WTC11 (cell line): ENCODE data around the gene PIK3IP1. TPM values are rescaled to one million over a fixed set of nuclear protein-coding genes. Genes with fewer than 3 reads are reported as not detected.

Source experiments
- ATAC-seq: fragments of 200-7000 bp; cut with Tn5 transposase; 2 replicates; pipeline ENCODE4 v1.10.0; 2021; ENCODE audit warnings: mild to moderate bottlenecking, moderate library complexity
- CTCF ChIA-PET: fragments of 300-600 bp; sonication (Branson Sonifier 250); formaldehyde crosslinking; loops from one replicate; lab custom pipeline; 2021; ENCODE audit warnings: antibody characterized with exemption; lab: Charles Lee
- POLR2A ChIA-PET: fragments of 350-600 bp; sonication (Branson Sonifier 250); formaldehyde crosslinking; loops from one replicate; lab custom pipeline; 2021; ENCODE audit warnings: antibody characterized with exemption; lab: Charles Lee
- DNase-seq: peaks from one replicate; pipeline ENCODE4 v3.0.0; 2021; ENCODE audit warnings: low spot score
- H3K27ac Mint-ChIP-seq: 2 replicates; pipeline ENCODE4 v1.8.0; 2021; ENCODE audit warnings: mixed read lengths
- H3K27me3 Mint-ChIP-seq: 2 replicates; pipeline ENCODE4 v1.8.0; 2021; ENCODE audit warnings: low read depth, mild to moderate bottlenecking, moderate library complexity, mixed read lengths
- H3K36me3 Mint-ChIP-seq: 2 replicates; pipeline ENCODE4 v1.8.0; 2021; ENCODE audit warnings: mixed read lengths
- H3K4me1 Mint-ChIP-seq: 2 replicates; pipeline ENCODE4 v1.8.0; 2022; ENCODE audit warnings: mixed read lengths
- H3K4me3 Mint-ChIP-seq: 2 replicates; pipeline ENCODE4 v1.8.0; 2021; ENCODE audit warnings: mild to moderate bottlenecking, moderate library complexity, mixed read lengths
- H3K9me3 Mint-ChIP-seq: 2 replicates; pipeline ENCODE4 v1.8.0; 2021; ENCODE audit warnings: mixed read lengths
- EMX1 ChIP-seq: fragments of 250-450 bp; sonication (Bioruptor Pico); IDR thresholded peaks from 2 replicates; pipeline ENCODE4 v1.8.0; 2021; ENCODE audit warnings: mild to moderate bottlenecking
- ESRRA ChIP-seq: sonication (generic); formaldehyde crosslinking; IDR thresholded peaks from 2 replicates; pipeline ENCODE4 v1.8.1; 2022; ENCODE audit warnings: mild to moderate bottlenecking, missing genetic modification reagents, borderline replicate concordance
- ETV6 ChIP-seq: sonication (generic); formaldehyde crosslinking; IDR thresholded peaks from 2 replicates; pipeline ENCODE4 v1.8.1; 2022; ENCODE audit warnings: mild to moderate bottlenecking, missing genetic modification reagents
- FOXJ3 ChIP-seq: sonication (generic); formaldehyde crosslinking; IDR thresholded peaks from 2 replicates; pipeline ENCODE4 v1.9.0; 2021; ENCODE audit warnings: missing genetic modification reagents, mild to moderate bottlenecking, borderline replicate concordance
- FOXP1 ChIP-seq: sonication (generic); formaldehyde crosslinking; IDR thresholded peaks from 2 replicates; pipeline ENCODE4 v1.8.0; 2022; ENCODE audit warnings: missing genetic modification reagents, mild to moderate bottlenecking, moderate library complexity, borderline replicate concordance
- NR1H2 ChIP-seq: sonication (generic); formaldehyde crosslinking; IDR thresholded peaks from 2 replicates; pipeline ENCODE4 v1.9.0; 2021; ENCODE audit warnings: mild to moderate bottlenecking, moderate library complexity, missing genetic modification reagents
- RORB ChIP-seq: fragments of 250-450 bp; sonication (Bioruptor Pico); IDR thresholded peaks from 2 replicates; pipeline ENCODE4 v1.9.0; 2021; ENCODE audit warnings: mild to moderate bottlenecking
- SMAD3 ChIP-seq: sonication (generic); formaldehyde crosslinking; IDR thresholded peaks from 2 replicates; pipeline ENCODE4 v1.8.0; 2022; ENCODE audit warnings: missing genetic modification reagents, mild to moderate bottlenecking, borderline replicate concordance
- SMAD4 ChIP-seq: sonication (generic); formaldehyde crosslinking; IDR thresholded peaks from 2 replicates; pipeline ENCODE4 v1.8.0; 2022; ENCODE audit warnings: mild to moderate bottlenecking, missing genetic modification reagents
- TEAD4 ChIP-seq: sonication (generic); formaldehyde crosslinking; IDR thresholded peaks from 2 replicates; pipeline ENCODE4 v1.8.0; 2022; ENCODE audit warnings: mild to moderate bottlenecking, missing genetic modification reagents
- ZNF121 ChIP-seq: sonication (generic); formaldehyde crosslinking; IDR thresholded peaks from 2 replicates; pipeline ENCODE4 v1.8.0; 2023; ENCODE audit warnings: missing genetic modification reagents
- ZNF138 ChIP-seq: sonication (generic); formaldehyde crosslinking; conservative IDR thresholded peaks from 2 replicates; pipeline ENCODE4 v1.8.1; 2022; ENCODE audit warnings: mild to moderate bottlenecking, moderate library complexity, missing genetic modification reagents
- ZNF416 ChIP-seq: fragments of 250-450 bp; sonication (Bioruptor Pico); IDR thresholded peaks from 2 replicates; pipeline ENCODE4 v1.9.0; 2021; ENCODE audit warnings: mild to moderate bottlenecking, inconsistent platforms
- total RNA-seq: library from RNA; stranded (reverse); gene quantifications from 3 replicates; pipeline ENCODE4 v1.2.3, GENCODE V29; 2021
- TF ChIP-seq, protein P1 (sequence below): sonication (generic); formaldehyde crosslinking; IDR thresholded peaks from 2 replicates; pipeline ENCODE4 v1.8.0; 2022; ENCODE audit warnings: mild to moderate bottlenecking, missing genetic modification reagents
- TF ChIP-seq, protein P2 (sequence below): sonication (generic); formaldehyde crosslinking; IDR thresholded peaks from 2 replicates; pipeline ENCODE4 v1.8.1; 2022; ENCODE audit warnings: low read depth, mild to moderate bottlenecking, moderate library complexity, missing genetic modification reagents, borderline replicate concordance
- TF ChIP-seq, protein P3 (sequence below): sonication (generic); formaldehyde crosslinking; IDR thresholded peaks from 2 replicates; pipeline ENCODE4 v1.8.0; 2022; ENCODE audit warnings: mild to moderate bottlenecking, missing genetic modification reagents

Gene PIK3IP1
- total RNA-seq, 1 experiment from 2014 or later = 2.0 TPM

DNA sequence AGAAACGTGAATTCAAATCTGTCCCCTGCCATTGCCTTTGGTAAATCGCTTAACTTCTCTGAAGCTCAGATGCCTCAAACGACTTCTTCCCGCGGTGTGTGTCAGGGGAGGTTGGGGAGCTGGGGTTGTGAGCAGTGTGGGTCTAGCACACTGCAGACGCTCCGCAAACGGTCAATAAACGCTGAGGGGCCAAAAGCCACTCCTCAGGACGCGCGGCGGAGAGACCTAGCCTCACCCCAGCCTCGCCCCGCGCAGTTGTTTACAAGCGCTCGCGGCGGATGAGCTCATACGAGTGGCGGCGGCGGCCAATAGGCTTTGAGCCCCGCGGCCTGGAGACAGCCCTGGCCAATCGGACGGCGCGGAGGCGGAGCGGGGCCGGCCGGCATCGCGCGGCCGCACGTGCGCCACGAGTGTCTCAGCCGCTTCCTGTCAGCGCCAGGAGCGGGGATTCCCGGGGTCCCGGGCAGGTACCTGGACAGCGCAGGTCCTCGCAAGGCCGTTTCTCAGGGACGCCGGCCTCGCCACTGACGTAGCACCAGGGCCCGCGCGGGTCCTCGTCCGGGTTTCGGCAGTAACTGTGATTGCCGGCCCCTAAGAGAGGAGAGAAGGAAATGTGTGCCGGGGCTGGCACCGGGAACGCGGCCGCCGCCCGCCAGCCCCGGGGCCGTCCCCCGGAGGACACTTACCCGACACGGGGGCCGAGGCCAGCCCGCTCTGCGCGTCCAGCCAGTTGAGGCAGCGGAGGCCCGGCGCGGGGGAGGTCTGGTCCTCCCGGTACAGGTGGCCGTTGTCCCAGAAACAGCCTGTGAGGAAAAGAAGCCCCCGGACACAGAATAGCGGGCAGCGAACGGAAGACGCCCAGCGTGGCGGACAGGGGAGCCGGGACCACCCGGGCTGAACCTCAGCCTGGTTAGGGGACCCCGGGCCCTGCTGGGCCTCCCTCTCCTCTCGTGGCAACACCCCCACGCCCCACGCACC, 1.5 kb downstream of the PIK3IP1 start (continued):
- TF ChIP-seq SMAD4 (CRISPR knock-in tag) (peak; percentile 87), ZNF138 (CRISPR knock-in tag) (no peak; the same call in 1 of the 2 replicates), ESRRA (peak; percentile 66; the same call in 1 of the 2 replicates), RORB (CRISPR knock-in tag) (no peak)
- TF ChIP-seq, protein P1, sequence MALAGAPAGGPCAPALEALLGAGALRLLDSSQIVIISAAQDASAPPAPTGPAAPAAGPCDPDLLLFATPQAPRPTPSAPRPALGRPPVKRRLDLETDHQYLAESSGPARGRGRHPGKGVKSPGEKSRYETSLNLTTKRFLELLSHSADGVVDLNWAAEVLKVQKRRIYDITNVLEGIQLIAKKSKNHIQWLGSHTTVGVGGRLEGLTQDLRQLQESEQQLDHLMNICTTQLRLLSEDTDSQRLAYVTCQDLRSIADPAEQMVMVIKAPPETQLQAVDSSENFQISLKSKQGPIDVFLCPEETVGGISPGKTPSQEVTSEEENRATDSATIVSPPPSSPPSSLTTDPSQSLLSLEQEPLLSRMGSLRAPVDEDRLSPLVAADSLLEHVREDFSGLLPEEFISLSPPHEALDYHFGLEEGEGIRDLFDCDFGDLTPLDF (CRISPR knock-in tag) = peak; percentile 77; the same call in 1 of the 2 replicates

DNA sequence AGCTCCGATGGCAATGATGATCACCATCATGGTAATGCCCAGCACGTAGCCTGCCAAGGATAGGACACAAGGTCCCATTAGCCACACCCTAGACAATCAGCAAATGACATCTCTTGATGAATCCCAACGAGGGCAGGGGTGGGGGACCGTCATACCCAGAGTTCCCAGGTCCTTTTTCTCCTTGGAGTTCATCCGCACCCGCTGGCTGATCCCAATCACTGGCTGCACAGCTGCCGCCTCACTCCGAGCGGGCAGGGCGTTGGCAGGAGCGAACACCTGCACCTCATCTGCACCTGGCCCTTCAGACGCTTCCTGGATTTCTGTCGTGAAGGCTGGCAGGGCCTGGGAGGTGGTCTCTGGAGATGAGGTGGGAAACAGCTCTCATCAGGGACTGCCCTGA, 2.9 kb downstream of the PIK3IP1 start:
- H3K9me3 Mint-ChIP-seq = no peaks in the 10 kb centered on the region
- TF ChIP-seq ZNF416 (CRISPR knock-in tag) = no peak
- TF ChIP-seq ZNF121 (CRISPR knock-in tag) = no peak
- TF ChIP-seq EMX1 (CRISPR knock-in tag) = no peak
- TF ChIP-seq SMAD3 (CRISPR knock-in tag) = no peak
- no peak for TF ChIP-seq ETV6
- TF ChIP-seq FOXJ3 (CRISPR knock-in tag) = no peak
- TF ChIP-seq FOXP1 (CRISPR knock-in tag) = no peak
- TF ChIP-seq, protein P2, sequence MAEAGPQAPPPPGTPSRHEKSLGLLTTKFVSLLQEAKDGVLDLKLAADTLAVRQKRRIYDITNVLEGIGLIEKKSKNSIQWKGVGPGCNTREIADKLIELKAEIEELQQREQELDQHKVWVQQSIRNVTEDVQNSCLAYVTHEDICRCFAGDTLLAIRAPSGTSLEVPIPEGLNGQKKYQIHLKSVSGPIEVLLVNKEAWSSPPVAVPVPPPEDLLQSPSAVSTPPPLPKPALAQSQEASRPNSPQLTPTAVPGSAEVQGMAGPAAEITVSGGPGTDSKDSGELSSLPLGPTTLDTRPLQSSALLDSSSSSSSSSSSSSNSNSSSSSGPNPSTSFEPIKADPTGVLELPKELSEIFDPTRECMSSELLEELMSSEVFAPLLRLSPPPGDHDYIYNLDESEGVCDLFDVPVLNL (CRISPR knock-in tag) = no peak
- no peaks in the 10 kb centered on the region for H3K36me3 Mint-ChIP-seq
- peaks cover 25% of the 10 kb centered on the region for H3K27me3 Mint-ChIP-seq
- no peak for DNase-seq
- H3K4me1 Mint-ChIP-seq = peaks cover 32% of the 10 kb centered on the region
- no peak for ATAC-seq
- H3K27ac Mint-ChIP-seq = no peak overlapping the region
- H3K4me3 Mint-ChIP-seq = no peak overlapping the region
- CTCF ChIA-PET = interaction anchor here (1.4 to 3.0 kb wide), 2 partner anchors 17 to 24 kb away, joined by 5 to 22 read pairs; no protein-coding TSS in a partner anchor
- POLR2A ChIA-PET = no interaction called here

DNA sequence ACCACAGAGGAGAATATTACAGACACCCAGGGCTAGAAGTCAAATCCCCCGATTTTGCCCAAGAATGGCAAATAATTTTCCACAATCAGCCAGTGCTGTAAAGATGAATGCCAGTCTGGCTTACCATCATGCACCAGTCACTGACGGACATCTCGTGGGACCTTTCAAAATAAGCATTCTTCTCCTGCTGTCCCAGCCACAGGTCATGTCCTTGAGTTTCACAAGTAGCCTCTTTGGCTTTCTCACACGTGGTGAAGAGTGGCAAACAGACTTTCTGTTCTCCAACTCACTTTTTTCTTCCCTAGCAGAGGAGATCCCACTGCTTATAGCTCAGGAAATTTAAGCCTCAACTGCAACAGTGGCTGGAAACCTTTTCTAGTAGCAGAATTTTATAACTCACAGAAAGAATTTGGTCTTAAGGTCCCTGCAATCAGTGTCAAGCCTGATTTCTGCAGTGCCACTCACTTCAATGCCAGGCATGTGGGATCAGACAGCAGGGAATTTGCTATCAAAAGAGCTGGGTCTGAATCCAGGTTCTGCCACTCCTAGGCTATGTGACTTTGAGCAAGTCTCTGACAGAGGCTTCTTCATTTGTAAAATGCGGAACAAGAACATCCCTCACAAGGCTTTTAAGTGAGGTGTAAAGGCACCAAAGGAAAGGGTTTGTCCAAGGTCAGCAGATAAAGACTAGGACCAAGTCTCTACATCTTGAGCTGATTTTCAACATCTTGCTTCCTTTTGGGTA, 3.6 kb downstream of the PIK3IP1 start:
- CTCF ChIA-PET = interaction anchor here (1.4 to 3.0 kb wide), 2 partner anchors 16 to 25 kb away, joined by 5 to 22 read pairs; no protein-coding TSS in a partner anchor

DNA sequence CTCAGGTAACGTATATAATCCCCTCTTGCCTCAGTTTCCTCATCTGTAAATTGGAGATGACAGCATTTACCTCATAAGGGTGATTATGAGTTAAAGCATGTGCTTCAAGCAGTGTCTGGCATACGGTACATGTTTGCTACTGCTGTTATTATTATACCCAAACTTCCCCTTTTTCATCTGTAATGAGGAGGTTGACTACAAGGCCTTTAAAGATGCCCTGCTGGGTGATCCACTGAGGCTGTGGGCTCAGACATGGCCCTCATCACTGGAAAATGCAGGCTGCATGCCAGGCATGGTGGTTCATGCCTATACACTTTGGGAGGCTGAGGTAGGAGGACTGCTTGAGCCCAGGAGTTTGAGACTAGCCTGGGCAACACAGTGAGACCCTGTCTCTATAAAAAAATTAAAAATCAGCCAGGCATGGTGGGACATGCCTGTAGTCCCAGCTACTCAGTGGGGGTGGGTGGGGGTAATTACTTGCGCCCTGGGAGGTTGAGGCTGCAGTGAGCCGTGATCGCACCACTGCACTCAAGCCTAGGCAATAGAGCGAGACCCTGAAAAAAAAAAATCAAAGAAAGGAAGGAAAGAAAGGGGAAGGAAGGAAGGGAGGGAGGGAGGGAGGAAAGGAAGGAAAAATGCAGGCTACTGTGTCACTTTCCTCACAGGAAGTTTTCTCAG, 4.3 kb downstream of the PIK3IP1 start:
- no peak overlapping the region for H3K27ac Mint-ChIP-seq
- peaks cover 31% of the 10 kb centered on the region for H3K4me1 Mint-ChIP-seq
- CTCF ChIA-PET = interaction anchor here (1.4 to 3.0 kb wide), 2 partner anchors 15 to 25 kb away, joined by 5 to 22 read pairs; no protein-coding TSS in a partner anchor
- H3K27me3 Mint-ChIP-seq = peaks cover 25% of the 10 kb centered on the region
- POLR2A ChIA-PET = no interaction called here
- TF ChIP-seq, protein P3, sequence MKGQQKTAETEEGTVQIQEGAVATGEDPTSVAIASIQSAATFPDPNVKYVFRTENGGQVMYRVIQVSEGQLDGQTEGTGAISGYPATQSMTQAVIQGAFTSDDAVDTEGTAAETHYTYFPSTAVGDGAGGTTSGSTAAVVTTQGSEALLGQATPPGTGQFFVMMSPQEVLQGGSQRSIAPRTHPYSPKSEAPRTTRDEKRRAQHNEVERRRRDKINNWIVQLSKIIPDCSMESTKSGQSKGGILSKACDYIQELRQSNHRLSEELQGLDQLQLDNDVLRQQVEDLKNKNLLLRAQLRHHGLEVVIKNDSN (CRISPR knock-in tag) = no peak
- 0 out of 2 replicates have a peak, but pooled peaks have one; percentile 3 for TF ChIP-seq ZNF121 (CRISPR knock-in tag)
- no peak overlapping the region for H3K4me3 Mint-ChIP-seq
- no peaks in the 10 kb centered on the region for H3K36me3 Mint-ChIP-seq
- DNase-seq (no peak), ATAC-seq (no peak)
- no peaks in the 10 kb centered on the region for H3K9me3 Mint-ChIP-seq

More for the DNA sequence above, 3.6 kb downstream of the PIK3IP1 start:
- Mint-ChIP-seq H3K9me3 (no peaks in the 10 kb centered on the region), H3K4me3 (no peak overlapping the region), H3K4me1 (peaks cover 32% of the 10 kb centered on the region), H3K27me3 (peaks cover 25% of the 10 kb centered on the region), H3K36me3 (no peaks in the 10 kb centered on the region), H3K27ac (no peak overlapping the region)
- TF ChIP-seq TEAD4 (CRISPR knock-in tag) (no peak), NR1H2 (no peak)
- no peak for DNase-seq
- POLR2A ChIA-PET = no interaction called here
- no peak for ATAC-seq
